Measurements from ENCODE around the gene TC2N. TPM values are rescaled to one million over a fixed set of nuclear protein-coding genes. Genes with fewer than 3 reads are reported as not detected.

Gene TC2N
- total and polyA plus RNA-seq, 2 experiments from 2014 or later: 10.0 to 35.0 TPM

DNA sequence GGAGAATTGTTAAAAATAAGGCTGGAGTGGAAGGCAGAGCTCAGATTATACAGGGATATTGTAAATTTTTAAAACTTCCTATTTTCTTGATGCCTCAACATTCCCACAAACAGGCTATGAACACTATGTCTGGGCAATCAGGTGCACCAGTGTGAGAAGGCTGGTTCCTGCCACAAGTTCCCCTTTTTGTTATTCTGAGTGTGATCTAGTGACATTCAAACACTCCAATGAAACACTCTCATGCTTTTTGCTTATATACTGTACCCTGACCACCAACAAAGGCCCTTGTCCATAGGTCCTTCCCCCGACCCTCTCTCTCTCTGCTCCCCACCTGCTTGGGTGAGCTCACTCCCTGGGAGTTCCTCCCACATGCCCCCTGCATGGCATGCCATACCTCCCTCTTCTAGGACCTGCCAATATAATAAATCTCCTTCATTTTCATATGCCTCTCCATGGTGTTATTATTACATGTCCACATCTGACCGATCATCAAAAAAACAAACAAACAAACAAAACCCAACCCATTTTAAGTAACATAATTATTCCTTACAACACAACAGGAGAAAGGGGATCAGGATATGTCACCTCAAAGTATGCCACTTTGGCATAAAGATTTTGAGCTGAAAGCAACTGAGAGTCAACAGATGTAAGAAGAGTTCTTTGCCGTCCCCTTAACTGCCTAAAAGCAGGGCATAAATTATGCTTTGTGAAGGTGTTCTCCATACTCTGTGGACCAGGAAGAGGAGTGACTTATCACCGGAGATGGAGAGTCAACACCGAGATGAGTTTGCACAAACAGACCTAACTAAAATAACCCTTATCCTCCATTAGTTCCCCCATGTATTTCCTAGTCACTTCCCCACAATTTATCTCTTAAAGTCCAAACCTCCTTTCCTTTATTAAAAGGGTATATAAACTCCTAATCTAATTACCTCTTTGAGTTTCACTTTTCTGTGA lies 92.9 kb downstream of the TC2N start (continued):
- TF ChIP-seq, protein P1, sequence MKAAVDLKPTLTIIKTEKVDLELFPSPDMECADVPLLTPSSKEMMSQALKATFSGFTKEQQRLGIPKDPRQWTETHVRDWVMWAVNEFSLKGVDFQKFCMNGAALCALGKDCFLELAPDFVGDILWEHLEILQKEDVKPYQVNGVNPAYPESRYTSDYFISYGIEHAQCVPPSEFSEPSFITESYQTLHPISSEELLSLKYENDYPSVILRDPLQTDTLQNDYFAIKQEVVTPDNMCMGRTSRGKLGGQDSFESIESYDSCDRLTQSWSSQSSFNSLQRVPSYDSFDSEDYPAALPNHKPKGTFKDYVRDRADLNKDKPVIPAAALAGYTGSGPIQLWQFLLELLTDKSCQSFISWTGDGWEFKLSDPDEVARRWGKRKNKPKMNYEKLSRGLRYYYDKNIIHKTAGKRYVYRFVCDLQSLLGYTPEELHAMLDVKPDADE (IDR thresholded peaks at IDR 0.05): no peak
- no peak for TF ChIP-seq EZH2 (IDR thresholded peaks at IDR 0.05; ENCODE audit: low read depth, unreplicated experiment)

DNA sequence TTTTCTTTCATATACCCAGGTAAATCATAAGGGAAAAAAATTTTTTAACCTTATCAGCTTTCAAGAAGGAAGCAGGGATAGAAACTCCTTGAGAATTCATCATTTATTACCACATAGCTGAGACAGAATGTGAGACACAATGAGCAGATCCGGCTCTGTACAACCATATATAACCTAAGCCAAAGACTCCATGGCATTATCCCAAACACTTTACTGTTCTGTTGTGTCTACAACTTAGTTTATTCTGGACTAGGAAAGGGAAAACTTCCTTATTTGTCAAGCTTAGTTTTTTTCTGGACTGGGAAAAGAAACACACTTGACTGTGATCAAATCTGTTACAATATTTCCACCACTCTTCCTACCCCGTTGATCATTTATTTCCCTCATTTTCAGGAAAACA lies 97.2 kb downstream of the TC2N start:
- no peak overlapping the region for H2AFZ ChIP-seq
- H3K4me3 ChIP-seq: no peak overlapping the region
- DNase-seq (ENCODE audit: low spot score): no peak
- no peaks in the 10 kb centered on the region for H3K36me3 ChIP-seq (ENCODE audit: insufficient read depth)
- Mint-ChIP-seq H3K4me3 (no peak overlapping the region), H3K9me3 (no peaks in the 10 kb centered on the region), H3K36me3 (ENCODE audit: low read depth) (no peaks in the 10 kb centered on the region), H3K4me1 (peaks cover 6% of the 10 kb centered on the region; the same call in 2 of the 3 replicates), H3K27me3 (ENCODE audit: insufficient read depth, low read depth, poor library complexity) (peaks cover 2% of the 10 kb centered on the region), H3K27ac (no peak overlapping the region)
- no peak overlapping the region for H3K4me2 ChIP-seq
- no peak for TF ChIP-seq EZH2phosphoT487 (IDR thresholded peaks at IDR 0.05; ENCODE audit: unreplicated experiment)
- TF ChIP-seq, protein P2, sequence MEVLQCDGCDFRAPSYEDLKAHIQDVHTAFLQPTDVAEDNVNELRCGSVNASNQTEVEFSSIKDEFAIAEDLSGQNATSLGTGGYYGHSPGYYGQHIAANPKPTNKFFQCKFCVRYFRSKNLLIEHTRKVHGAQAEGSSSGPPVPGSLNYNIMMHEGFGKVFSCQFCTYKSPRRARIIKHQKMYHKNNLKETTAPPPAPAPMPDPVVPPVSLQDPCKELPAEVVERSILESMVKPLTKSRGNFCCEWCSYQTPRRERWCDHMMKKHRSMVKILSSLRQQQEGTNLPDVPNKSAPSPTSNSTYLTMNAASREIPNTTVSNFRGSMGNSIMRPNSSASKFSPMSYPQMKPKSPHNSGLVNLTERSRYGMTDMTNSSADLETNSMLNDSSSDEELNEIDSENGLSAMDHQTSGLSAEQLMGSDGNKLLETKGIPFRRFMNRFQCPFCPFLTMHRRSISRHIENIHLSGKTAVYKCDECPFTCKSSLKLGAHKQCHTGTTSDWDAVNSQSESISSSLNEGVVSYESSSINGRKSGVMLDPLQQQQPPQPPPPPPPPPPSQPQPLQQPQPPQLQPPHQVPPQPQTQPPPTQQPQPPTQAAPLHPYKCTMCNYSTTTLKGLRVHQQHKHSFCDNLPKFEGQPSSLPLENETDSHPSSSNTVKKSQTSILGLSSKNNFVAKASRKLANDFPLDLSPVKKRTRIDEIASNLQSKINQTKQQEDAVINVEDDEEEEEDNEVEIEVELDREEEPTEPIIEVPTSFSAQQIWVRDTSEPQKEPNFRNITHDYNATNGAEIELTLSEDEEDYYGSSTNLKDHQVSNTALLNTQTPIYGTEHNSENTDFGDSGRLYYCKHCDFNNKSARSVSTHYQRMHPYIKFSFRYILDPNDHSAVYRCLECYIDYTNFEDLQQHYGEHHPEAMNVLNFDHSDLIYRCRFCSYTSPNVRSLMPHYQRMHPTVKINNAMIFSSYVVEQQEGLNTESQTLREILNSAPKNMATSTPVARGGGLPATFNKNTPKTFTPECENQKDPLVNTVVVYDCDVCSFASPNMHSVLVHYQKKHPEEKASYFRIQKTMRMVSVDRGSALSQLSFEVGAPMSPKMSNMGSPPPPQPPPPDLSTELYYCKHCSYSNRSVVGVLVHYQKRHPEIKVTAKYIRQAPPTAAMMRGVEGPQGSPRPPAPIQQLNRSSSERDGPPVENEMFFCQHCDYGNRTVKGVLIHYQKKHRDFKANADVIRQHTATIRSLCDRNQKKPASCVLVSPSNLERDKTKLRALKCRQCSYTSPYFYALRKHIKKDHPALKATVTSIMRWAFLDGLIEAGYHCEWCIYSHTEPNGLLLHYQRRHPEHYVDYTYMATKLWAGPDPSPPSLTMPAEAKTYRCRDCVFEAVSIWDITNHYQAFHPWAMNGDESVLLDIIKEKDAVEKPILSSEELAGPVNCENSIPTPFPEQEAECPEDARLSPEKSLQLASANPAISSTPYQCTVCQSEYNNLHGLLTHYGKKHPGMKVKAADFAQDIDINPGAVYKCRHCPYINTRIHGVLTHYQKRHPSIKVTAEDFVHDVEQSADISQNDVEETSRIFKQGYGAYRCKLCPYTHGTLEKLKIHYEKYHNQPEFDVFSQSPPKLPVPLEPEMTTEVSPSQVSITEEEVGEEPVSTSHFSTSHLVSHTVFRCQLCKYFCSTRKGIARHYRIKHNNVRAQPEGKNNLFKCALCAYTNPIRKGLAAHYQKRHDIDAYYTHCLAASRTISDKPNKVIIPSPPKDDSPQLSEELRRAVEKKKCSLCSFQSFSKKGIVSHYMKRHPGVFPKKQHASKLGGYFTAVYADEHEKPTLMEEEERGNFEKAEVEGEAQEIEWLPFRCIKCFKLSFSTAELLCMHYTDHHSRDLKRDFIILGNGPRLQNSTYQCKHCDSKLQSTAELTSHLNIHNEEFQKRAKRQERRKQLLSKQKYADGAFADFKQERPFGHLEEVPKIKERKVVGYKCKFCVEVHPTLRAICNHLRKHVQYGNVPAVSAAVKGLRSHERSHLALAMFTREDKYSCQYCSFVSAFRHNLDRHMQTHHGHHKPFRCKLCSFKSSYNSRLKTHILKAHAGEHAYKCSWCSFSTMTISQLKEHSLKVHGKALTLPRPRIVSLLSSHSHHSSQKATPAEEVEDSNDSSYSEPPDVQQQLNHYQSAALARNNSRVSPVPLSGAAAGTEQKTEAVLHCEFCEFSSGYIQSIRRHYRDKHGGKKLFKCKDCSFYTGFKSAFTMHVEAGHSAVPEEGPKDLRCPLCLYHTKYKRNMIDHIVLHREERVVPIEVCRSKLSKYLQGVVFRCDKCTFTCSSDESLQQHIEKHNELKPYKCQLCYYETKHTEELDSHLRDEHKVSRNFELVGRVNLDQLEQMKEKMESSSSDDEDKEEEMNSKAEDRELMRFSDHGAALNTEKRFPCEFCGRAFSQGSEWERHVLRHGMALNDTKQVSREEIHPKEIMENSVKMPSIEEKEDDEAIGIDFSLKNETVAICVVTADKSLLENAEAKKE (CRISPR knock-in tag; IDR thresholded peaks at IDR 0.05): no peak
- TF ChIP-seq, protein P3, sequence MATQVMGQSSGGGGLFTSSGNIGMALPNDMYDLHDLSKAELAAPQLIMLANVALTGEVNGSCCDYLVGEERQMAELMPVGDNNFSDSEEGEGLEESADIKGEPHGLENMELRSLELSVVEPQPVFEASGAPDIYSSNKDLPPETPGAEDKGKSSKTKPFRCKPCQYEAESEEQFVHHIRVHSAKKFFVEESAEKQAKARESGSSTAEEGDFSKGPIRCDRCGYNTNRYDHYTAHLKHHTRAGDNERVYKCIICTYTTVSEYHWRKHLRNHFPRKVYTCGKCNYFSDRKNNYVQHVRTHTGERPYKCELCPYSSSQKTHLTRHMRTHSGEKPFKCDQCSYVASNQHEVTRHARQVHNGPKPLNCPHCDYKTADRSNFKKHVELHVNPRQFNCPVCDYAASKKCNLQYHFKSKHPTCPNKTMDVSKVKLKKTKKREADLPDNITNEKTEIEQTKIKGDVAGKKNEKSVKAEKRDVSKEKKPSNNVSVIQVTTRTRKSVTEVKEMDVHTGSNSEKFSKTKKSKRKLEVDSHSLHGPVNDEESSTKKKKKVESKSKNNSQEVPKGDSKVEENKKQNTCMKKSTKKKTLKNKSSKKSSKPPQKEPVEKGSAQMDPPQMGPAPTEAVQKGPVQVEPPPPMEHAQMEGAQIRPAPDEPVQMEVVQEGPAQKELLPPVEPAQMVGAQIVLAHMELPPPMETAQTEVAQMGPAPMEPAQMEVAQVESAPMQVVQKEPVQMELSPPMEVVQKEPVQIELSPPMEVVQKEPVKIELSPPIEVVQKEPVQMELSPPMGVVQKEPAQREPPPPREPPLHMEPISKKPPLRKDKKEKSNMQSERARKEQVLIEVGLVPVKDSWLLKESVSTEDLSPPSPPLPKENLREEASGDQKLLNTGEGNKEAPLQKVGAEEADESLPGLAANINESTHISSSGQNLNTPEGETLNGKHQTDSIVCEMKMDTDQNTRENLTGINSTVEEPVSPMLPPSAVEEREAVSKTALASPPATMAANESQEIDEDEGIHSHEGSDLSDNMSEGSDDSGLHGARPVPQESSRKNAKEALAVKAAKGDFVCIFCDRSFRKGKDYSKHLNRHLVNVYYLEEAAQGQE (IDR thresholded peaks at IDR 0.05; ENCODE audit: unreplicated experiment): no peak
- no peak for TF ChIP-seq ZNF331 (CRISPR knock-in tag; IDR thresholded peaks at IDR 0.05; ENCODE audit: low read depth)
- H3K4me1 ChIP-seq (ENCODE audit: insufficient read depth): no peaks in the 10 kb centered on the region
- no peaks in the 10 kb centered on the region for H3K27me3 ChIP-seq (ENCODE audit: insufficient read depth)
- H4K20me1 ChIP-seq (replicated peaks; ENCODE audit: insufficient read depth): no peaks in the 10 kb centered on the region
- no peaks in the 10 kb centered on the region for H3F3A ChIP-seq (replicated peaks; ENCODE audit: low read depth)
- ATAC-seq: no peak
- H3K27ac ChIP-seq (ENCODE audit: low read depth): no peak overlapping the region
- no peaks in the 10 kb centered on the region for H3K9me2 ChIP-seq (ENCODE audit: insufficient read depth)
- H3K79me2 ChIP-seq (replicated peaks; ENCODE audit: insufficient read depth): no peaks in the 10 kb centered on the region

Data from GM23338 (cell line).